G401 (cell line): ENCODE results near the gene C1QTNF12. TPM values are rescaled to one million over a fixed set of nuclear protein-coding genes. Genes with fewer than 3 reads are reported as not detected.

Experiments
- DNase-seq: peaks from one replicate; pipeline ENCODE4 v3.0.0-alpha.2; 2015; ENCODE audit warnings: low spot score
- in situ Hi-C: cut with HindIII; loops from 2 replicates; pipeline ENCODE4 v1.10.0; 2016; ENCODE audit warnings: low sequenced_read_pairs, mixed read lengths
- total RNA-seq: library from RNA; depleted of rRNA; stranded (reverse); fragments of >200 nt; shearing (Covaris generic); gene quantifications from 2 replicates; pipeline ENCODE4 v1.2.3, GENCODE V29; 2014

The C1QTNF12 gene
- total RNA-seq, 1 experiment from 2014 or later, result 13.3 TPM

- DNase-seq, result no peak
- in situ Hi-C loops, result no loop called here
Measured at GRCh38 chr1:1218524-1219200, 27.9 kb downstream of the C1QTNF12 start.

GRCh38 chr1:1217621-1218523 is 28.6 kb downstream of the C1QTNF12 start:
- in situ Hi-C loops, result no loop called here

GRCh38 chr1:1216770-1217620 is 29.5 kb downstream of the C1QTNF12 start:
- in situ Hi-C loops, result no loop called here
- DNase-seq, result no peak

More at GRCh38 chr1:1217621-1218523, 28.6 kb downstream of the C1QTNF12 start:
- peak; percentile 78 for DNase-seq

DNA sequence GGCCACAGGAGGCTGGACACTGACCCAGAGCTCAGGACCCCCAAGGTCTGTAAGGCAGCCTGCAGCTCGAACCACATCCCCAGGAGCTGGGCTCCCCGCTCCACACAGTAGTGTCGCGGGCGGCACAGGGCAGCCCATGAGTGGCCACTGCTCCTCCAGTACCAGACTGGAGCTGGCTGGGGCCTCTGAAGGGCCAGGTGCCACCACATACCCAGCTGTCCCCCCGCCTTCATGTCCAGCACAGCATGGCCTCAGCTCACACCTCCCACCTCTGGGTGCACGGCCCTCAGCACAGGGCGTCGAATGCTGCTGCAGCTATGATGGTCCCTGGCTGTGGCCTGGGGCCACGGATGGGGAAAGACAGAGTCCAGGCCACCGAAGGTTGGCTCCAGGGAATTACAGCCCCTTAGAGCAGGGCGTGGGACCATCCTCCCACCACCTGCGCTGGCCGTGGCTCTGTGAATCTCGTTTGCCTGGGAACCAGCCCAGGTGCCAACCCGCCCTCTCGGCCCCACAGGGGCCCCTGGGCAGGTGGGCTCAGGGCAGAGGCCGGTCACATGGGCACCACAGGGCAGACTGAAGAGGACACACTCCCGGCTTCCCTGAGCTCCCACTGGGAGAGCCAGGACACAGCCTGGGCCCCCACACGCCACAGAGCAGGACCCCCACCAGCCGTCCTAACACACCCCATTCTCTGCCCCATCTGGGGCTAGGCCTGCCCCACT is 30.5 kb downstream of the C1QTNF12 start:
- in situ Hi-C loops, result no loop called here
- no peak for DNase-seq

DNA sequence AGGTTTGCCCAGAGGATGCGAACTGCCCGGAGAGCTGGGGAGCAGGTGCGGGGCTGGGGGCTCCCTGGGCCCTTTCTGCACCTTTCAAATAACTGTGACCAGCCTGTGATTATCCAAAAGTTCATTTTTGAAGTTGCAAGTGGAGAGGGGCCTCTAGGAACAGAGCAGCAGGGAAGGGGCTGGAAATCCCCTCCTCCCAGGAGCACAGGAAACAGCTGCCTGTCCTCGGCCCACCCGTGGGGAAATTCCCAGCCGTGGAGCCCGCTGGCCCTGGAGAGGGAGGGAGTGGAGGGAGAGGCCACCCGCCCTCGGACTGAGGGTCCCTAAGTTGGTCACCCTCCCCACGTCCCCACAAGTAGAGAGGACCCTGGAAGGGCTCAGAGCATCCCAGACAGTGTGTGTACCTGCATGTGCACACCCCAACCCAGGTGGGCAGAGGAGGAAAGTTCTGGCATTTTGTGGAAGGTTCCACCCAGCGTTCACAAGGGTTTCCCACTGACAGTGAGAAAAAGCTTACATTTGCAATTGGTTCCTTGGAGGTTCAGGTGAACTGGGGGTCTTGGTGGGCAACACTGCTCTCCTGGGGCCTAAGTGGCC is 31.3 kb downstream of the C1QTNF12 start:
- DNase-seq, result no peak
- in situ Hi-C loops, result no loop called here

GRCh38 chr1:1213345-1214265 is 32.9 kb downstream of the C1QTNF12 start, which contains the start of gene TNFRSF4:
Gene TNFRSF4, minus strand, starts transcription at chr1:1214153. Its CDS starts 26 bp downstream, at chr1:1214127.
- in situ Hi-C loops, result no loop called here
- no peak for DNase-seq

DNA sequence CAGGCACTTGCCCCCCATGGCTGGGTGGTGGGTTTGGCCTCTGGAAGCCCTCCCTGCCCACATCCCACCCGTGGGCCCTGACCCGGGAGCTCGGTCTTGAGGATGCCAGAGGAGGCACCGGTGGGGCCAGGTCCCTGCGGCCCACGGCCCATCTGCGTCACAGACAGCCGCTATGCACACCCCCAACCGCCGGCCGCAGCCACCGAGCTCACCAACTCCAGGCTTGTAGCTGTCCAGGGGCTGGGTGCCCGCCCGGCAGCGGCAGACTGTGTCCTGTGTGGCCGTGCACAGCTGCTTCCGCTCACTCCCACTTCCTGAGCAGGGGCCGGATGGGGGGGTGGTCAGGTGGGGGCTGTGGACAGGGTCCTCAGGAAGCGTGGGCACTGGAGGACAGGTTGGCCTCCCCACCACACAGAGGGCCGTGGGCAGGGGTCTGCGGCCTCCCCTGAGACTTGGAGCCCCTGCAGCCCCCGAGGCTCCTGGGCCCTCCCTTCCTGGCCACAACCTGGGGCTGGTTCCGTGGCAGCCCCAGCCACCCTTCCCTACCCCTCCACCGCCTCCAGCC is 33.7 kb downstream of the C1QTNF12 start:
- DNase-seq, result no peak
- in situ Hi-C loops, result no loop called here

GRCh38 chr1:1211541-1212441 is 34.7 kb downstream of the C1QTNF12 start:
- DNase-seq, result no peak
- in situ Hi-C loops, result no loop called here

DNA sequence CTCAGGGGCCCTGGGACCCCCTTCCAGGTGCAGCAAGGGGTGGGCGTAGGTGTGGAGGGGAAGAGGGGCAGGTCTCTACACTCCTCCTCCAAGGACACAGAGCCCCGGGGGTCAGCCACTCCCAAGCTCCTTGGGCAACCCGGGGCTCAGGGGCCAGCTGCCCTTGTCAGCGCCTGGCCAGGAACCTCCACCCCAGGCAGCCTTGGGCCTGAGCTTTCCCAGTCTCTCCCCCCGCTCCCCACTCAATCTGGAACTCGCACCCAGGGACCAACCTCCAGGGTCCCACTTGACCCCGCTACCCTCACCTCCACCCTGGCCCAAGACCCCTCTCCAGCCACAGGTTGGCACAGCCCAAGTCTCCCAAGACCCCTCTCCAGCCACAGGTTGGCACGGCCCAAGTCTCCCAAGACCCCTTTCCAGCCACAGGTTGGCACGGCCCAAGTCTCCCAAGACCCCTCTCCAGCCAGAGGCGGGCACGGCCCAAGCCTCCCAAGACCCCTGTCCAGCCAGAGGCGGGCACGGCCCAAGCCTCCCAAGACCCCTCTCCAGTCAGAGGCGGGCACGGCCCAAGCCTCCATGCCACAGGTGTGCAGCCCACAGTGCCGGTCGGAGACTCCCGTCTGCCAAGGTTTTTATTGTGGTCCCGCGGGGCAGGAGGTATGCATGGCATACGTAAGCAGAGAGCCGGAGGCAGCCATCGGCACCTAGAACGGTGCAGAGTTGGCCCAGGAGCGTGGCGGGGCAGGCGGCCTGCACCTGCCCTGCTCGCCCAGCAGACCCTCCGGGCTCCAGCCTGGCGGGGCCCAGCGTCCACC is 35.6 kb downstream of the C1QTNF12 start:
- no peak for DNase-seq
- in situ Hi-C loops, result no loop called here

- in situ Hi-C loops, result no loop called here
Measured at GRCh38 chr1:1208713-1209433, 37.6 kb downstream of the C1QTNF12 start.

DNA sequence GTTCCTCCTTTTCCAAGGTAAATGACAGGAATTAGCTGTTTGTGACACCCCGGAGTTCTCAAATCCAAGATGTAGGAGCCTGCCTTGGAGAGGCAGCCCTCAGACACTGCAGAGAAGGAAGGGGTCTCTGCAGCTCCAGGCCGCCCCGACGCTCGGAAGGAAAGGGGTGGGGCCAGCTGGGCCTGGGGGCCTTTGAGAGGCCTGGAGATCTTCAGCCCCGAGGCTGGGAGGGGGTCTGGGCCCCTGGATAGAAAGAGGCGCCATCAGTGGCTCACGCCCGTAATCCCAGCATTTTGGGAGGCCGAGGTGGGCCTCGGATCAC is 39.0 kb downstream of the C1QTNF12 start:
- in situ Hi-C loops, result no loop called here
- DNase-seq, result no peak

More at GRCh38 chr1:1208713-1209433, 37.6 kb downstream of the C1QTNF12 start:
- DNase-seq, result no peak

DNA sequence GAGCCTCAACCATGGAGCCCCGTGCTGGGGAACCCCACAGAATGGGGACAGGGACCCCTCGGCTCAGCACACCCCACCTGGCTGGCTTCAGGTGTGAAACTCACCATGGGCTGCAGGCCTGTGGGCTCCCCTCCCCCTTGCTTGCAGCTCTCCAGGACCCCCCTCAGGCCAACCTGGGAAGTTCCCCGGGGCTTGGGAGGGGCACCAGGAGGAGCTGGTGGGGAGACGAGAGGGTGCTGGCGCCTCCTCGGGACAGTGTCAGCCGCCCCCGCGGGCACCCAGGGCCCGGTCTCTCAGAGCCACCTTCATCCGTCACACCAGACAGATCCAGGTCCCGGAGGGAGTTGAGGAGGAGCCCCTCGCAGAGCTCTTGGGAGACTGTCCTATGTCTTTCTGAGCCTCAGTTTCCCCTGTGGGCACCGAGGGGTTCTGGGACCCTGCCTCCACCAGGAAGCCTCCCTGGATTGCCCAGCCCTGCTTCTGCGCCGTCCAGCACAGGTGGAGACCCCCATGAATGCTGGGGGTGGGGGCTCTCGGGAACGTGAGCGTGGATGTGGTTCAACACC is 39.5 kb downstream of the C1QTNF12 start:
- no peak for DNase-seq
- in situ Hi-C loops, result no loop called here

DNA sequence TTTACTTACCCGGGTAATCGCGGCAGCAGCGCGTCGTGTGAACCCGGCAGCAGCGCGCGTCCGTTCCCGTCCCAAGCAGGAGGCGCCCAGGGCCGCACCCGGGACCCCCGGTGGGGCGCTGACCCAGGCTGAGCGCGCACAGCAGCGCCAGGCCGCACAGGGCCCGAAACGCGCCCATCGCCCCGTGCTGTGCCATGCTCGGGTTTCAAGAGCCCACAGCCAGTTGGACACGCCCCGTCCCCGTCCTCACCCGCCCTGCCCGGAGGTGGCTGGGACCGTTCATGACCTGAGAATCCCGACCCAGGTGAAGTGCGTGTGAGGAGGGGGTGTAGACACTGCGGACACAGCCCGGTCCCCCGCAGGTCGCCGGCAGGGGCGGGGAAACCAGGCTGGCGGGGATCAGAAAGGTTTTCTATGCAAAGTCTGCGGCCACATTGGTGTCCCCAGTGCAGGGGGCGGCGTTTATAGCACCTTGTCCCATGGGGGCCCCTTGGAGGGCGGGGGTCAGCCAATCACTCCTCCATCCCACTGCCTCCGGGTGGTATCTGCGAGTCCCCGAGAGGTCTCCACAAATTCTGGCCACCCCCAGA is 40.1 kb downstream of the C1QTNF12 start, which contains the start of gene TNFRSF18:
Gene TNFRSF18 (minus strand): TSS at position 217 of the 590 bp plus-strand sequence. CDS start 21 bp downstream, at position 196.
- DNase-seq, result no peak
- in situ Hi-C loops, result no loop called here

DNA sequence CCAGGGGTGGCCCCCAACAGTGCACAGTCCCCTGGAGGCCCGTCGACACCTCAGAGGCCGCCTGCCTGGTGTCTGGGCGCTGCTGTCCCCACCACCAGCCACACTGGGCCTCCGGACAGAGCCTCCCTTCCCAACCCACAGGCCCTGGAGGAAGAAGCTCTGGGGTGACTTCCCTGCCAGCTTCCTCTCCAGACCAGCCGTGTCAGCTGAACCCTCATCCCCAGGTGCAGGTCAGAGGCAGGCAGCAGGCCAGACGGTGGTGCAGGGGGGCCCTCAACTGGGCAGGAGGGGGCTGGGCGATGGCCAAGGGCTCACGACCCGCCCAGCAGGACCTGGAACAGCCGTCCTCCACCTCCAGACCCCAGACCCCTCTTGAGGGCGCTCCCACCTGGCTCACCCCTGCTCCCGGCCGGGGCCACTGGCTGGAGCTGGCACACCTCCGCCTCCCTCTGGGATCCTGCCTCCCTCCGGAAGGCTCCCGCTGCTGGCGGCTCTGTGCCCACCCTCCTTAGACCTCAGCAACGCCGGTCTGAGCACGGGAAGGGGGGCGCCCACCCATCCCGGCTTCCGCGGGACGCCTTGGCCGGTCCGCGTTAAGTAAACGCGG is 40.6 kb downstream of the C1QTNF12 start:
- DNase-seq, result no peak
- in situ Hi-C loops, result no loop called here
